ENCODE data around the gene TBCEL.
"Not testable (repeated sequence)": the region's sequence is repeated elsewhere in the genome, so short reads cannot be mapped to it uniquely, and the experiment has no call there.

TBCEL gene

DNA sequence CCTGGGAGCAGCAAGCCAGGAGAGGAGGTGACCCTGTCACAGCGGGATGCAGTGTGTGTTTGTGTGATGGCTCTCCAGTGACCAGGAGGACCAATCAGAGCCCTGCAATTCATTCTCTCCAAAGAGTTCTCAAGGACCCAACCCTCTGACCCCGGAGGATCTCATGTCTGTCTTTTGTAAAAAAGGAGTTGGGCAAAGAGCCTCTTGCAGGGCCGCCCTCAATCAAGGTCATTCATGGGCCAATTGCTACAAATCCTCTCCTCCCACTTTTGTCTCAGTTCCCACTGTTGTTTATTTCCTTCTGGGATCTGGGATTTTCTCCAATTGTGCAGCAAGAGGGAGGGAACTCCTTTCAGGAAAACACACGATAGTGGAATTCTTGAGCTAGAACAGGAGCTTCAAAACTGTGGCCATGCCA lies 81.2 kb downstream of the TBCEL start:
- DNase-seq (ENCODE audit: low read depth in 2 of 3, low spot score in 1 of 3) = no peak

DNA sequence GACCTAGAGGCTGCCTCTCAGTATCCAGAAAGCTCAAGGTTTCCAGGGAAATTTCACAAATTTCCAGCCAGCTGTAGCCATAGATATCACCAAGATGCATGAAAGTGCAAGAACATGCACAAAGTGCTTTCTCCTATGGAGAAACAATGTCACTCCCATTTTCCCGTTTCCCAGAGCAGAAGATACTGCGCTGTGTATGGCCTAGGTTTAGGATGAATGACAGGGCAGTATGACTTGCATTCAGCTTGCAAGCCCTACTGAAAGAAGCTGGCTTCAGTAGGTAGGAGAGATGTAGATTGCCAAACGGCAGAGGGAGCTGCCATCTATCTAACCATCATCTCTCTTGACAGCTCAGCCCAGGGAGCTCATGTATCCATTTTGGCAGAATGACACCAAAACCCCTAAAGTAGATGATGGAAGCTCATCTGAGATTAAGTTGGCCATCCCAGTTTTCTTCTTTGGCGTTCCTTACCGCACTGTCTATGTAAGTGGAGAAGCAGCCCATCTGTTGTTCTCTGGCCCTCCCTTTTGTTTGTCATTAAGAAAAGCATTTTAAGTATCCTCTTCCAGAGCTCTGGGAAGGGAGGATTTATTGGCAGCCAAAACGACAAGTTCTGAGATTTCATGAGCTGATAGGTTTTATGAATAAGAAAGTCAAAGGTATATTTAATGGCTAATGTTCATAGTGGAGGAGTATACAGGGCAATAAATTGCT lies 81.7 kb downstream of the TBCEL start:
- DNase-seq (ENCODE audit: low read depth in 2 of 3, low spot score in 1 of 3) = no peak

DNA sequence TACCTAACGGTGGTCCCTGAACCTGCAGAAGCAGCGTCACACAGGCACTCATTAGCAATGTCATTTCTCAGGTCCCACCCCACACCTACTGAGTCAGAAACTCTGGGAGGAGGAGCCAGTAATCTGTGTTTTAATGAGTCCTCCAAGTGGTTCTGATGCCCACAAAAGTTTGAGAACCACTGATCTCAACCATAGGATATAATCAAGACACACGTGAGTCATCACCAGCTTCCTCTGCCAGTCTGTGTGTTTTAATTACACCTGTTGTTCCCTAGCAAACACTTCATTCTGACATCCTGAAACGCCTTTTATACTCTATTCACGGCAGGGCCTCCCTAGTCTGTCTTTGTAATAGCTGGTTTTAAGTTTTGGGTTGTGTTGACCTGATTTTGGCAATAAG lies 82.9 kb downstream of the TBCEL start:
- DNase-seq (ENCODE audit: low read depth in 2 of 3, low spot score in 1 of 3) = no peak

DNA sequence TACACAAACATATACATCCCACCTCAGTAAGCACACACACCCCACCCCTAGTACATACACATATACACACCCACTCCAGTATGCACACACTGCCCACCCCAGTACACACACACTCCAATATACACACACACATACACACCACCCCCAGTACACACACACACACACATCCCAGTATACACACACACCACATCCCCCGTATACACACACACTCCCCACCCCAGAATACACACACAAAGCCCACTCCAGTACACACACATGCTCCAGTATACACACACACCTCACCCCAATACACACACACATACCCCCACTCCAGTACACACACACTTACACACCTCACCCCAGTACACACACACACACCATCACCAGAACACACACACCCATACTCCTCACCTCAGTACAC lies 84.5 kb downstream of the TBCEL start:
- DNase-seq (ENCODE audit: low read depth in 2 of 3, low spot score in 1 of 3) = no peak

DNA sequence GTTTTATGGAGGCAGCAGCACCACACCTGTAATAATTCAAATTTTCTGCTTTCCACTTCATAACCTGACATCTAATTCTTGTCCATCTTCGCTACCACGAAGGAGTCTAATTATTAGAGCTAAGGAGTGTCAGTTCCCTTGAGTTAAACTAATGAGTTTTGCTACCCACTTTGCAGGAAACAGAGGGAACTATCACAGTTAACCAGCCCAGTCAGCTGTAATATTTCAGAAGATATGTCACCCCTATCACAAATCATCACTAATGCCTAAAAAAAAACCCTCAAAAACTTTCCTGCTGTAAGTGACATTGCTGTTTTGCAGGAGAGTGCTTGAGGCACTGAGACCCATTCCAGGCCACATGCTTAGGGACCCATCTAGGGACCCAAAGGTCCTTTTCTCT lies 85.6 kb downstream of the TBCEL start:
- no peak for DNase-seq (ENCODE audit: low read depth in 2 of 3, low spot score in 1 of 3)

DNA sequence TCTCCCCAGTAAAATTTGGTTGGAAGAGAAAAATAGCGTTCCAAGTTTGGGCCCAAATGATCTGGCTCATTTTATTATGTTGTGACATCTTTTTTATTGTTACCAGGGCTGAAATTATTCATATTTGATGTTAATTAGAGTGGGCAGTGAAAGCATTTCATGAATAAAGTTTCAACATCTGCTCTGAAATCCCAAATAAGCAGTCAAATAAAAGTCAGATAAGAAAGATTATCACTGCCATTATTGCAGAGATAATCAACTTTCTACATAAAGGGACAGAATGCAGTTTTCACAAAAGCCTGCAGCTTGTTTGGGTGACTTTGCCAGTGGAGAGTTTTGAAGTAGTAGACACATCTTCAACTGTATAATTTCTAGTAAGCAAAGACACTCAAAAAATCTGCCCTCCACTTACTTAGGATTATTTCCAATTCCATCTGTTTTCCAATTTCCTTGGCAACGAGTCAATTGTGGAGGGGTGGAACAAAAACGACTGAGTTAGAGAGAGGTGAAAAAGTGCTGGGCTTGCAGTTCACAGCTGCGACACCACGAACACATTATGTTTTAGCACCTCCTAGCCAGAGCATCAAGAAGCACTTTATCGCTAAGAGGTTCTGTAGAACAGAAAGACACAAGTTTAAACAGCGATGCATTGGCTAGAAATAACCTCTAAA lies 86.1 kb downstream of the TBCEL start:
- DNase-seq (ENCODE audit: low read depth in 2 of 3, low spot score in 1 of 3) = no peak

DNA sequence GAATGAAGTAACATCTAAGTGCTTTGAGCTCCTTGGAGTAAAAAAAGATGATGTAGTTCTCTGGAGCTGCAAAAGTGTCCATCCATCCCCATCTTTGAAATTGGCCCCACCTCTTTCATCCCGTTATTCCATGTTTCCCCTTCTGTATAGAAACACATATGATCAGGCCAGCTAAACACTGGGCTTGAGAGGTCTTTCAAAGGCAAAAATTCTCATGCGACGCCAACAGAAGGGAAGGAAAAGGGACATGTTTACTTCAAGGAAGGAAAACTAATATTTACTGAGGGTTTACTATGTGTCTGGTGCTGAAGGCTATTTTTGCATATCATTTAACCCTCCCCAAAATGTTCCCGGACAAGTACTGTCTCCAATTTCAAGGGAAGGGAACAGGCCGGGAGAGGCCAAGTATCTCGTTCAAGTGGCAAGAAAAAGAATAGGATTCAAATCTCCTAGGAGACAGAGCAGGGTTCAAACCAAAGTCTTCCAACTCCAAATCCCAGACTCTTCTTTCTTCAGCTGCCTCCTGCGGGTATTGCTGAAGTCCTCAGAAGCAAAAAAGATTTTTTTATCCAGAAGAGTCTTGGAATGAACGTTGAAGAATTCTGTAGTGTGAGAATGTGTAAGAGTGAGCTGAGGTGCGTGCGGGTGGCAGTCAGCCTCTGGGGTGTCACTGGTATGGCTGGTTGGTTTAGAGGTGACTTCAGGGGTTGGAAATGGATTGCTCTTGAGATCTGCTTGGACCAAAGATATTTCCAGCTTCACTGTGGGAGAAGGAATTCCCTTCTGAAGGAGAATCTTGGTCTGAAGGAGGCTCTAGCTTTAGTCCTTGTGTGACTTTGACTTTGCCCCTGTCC lies 87.2 kb downstream of the TBCEL start:
- DNase-seq (ENCODE audit: low read depth in 2 of 3, low spot score in 1 of 3) = no peak

DNA sequence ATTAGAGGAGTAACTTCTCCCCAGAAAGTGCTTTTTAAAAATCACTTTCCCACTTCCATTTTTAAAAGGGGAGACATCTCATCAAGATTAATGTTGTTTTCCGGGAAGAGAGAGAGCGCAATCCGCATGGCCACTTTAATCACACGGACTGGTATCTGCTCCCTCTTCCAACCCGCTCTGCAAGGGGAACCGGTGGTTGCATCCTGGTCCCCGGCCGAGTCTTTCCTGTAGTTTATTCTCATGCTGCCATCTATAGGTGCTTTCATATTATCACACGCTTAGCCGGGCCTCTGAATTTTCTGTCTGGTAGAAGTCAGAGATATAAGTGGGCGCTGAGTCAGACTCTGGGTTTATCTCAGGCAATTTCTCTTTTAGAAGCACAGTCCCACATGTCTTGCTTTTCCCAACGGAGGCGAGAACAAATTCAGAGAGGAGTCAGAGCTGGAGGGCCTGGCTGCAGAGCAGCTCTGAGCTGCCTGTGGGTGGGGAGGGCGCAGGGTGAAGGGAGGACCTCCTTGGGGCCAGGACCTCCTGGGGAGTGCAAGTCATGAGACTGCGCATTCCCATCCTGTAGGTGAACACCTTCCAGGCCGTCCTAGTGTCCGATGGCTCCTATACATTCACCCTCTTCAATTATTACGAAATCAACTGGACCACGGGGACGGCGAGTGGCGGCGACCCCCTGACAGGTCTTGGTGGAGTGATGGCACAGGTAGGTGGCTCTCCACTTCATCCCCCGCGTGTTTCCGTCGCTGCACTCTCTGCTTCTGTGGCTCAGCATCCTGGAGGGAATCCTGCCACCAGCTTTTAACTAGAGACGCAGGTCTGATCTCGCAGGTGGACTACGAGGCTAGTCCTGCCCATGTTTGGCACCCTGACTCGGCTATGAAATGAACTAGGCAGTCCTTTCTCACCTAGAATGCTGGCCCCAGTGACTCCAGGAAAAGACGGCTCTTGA lies 88.9 kb downstream of the TBCEL start:
- DNase-seq (ENCODE audit: low read depth in 2 of 3, low spot score in 1 of 3) = peak; percentile 15 to 27 (median 16)

DNA sequence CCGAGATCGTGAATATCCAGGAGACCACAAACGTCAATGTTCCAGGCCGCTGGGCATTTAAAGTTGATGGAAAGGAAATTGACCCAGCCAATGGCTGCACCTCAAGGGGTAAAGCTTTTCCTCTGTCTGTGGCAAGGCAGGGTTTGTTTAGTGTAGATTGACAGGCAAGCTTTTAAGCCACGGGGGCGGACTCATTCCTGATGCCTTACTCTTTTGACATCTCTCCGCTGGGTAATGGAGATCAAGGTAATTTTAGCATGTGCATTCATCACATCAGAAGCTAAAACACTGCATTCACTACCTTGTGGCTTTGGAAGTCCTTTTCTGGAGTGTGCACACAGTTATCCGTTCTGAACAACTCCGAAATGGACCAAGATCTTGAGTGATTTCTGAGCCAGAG lies 89.7 kb downstream of the TBCEL start:
- no peak for DNase-seq (ENCODE audit: low read depth in 2 of 3, low spot score in 1 of 3)

DNA sequence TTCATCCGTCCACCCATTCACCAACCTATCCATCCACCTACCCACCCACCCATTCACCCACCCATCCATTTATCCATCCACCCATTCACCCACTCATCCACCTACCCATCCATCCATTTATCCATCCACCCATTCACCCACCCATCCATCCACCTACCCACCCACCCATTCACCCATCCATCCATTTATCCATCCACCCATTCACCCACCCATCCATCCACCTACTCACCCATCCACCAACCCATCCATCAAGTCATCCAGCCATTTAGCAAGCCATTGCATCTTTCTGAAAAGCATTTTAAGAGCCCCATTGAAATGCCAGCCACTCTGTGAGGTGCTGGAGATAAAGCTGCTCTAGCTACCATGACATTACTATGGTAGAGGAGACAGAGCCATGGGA lies 91.1 kb downstream of the TBCEL start:
- not testable (repeated sequence) for DNase-seq (ENCODE audit: low read depth in 2 of 3, low spot score in 1 of 3)

DNA sequence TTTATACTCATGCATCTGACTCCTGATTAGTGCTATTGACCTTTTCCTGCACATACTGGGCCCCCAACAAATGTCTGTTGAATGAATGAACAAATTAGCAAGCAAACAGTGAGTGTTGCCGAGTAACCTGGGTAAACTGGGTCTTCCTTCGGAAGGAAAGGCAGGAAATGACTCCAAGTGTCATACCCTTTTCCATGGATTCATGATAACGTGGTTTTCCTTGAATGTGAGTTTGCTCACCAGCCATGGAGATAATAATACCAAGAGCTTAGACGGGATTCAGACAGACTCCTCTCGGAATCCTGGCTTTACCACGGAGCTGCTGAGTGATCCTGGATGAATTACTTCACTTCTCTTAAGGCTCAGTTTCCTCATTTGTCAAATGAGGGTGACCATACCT lies 93.9 kb downstream of the TBCEL start:
- DNase-seq (ENCODE audit: low read depth in 2 of 3, low spot score in 1 of 3) = no peak

DNA sequence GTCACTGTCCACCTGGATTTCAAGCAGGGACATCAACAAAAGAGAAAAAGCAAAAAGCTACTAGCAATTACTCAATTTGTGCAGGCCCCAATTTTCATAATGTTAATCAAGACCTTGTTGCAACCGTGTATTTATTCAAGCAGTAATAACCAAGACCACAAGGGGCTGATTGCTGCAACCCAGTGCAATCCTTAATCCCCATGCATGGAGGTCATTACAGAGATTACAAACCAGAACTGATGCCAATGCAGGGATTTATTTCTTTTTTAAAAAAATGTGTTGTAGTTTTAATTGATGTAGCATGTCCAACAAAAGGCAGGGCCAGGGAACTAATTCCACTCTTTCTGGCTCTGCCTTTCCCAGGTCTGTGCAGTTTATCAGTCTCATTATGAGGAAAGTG lies 95.5 kb downstream of the TBCEL start:
- no peak for DNase-seq (ENCODE audit: low read depth in 2 of 3, low spot score in 1 of 3)

DNA sequence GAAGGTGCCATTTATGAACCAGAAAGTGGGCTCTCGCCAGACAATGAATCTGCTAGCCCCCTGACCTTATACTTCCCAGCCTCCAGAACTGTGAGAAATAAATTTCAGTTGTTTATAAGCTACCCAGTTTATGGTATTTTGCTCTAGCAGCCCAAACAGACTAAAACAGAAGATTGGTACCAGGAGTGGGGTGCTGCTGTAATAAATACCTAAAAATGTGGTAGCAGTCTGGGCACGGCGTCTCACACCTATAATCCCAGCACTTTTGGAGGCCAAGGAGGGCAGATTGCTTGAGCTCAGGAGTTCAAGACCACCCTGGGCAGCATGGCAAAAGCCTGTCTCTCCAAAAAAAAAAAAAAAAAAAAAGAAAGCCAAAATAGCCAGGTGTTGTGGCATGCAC lies 98.4 kb downstream of the TBCEL start:
- DNase-seq (ENCODE audit: low read depth in 2 of 3, low spot score in 1 of 3) = no peak

DNA sequence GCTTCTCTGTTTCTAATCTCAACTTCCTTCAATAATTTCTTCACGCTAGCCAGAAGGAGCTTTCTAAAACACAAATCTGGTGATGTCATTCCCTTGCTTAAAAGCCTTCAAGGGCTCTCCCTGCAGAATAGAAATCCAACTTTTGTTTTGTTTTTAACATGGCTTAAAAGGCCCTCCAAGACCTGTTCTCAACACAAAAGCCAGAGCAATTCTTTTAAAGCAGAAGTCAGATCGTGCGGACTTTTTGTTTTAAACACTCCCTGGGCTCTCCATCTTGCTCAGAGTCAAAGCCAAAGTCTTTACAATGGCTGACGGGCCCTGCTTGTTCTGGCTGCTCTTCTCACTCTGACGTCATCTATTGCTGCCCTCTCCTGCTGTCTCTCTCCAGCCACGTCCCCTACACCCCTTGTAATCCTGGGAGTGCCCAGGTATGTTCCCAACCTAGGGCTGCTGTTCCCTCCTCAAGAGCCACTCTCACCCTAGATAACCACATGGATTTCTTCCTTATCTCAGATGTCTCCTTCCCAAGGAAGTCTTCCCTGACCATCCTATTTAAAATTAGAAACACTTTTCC lies 99.7 kb downstream of the TBCEL start:
- no peak for DNase-seq (ENCODE audit: low read depth in 2 of 3, low spot score in 1 of 3)

DNA sequence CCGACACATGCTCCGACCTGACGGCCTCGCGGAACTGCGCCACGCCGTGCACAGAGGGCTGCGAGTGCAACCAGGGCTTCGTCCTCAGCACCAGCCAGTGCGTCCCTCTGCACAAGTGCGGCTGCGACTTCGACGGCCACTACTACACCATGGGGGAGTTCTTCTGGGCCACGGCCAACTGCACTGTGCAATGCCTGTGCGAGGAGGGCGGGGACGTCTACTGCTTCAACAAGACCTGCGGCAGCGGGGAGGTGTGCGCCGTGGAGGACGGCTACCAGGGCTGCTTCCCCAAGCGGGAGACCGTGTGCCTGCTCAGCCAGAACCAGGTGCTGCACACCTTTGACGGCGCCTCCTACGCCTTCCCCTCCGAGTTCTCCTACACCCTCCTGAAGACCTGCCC lies 103.9 kb downstream of the TBCEL start:
- no peak for DNase-seq (ENCODE audit: low read depth in 2 of 3, low spot score in 1 of 3)

DNA sequence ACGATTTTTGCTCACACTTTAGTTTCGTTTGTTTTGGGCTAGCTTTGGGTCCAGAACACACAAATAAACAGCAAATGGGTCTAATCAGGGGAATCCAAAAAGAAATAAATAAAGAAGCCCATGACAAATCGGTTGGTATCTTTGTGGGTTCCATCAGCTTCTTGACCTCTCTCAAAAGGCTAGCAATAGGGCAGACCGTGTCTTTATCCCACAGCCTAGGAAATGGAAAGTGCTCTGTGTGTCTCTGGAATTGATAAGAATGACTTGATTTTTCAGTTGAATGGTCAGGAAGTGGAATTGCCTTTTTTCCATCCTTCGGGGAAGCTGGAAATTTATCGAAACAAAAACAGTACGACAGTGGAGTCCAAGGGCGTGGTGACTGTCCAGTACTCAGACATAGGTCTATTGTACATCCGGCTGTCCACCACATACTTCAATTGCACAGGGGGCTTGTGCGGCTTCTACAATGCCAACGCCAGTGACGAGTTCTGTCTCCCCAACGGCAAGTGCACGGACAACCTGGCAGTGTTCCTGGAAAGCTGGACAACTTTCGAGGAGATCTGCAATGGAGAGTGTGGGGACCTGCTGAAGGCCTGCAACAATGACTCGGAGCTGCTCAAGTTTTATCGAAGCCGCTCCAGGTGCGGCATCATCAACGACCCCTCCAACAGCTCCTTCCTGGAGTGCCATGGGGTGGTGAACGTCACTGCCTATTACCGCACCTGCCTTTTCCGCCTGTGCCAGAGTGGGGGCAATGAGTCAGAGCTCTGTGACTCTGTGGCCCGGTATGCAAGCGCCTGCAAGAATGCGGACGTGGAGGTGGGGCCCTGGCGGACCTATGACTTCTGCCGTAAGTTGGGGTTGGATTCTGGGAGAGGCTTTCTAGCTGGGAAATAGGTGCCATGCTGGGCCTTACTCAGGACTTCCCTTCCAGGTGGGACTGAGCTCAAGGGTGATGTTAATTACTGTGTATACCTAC lies 105.7 kb downstream of the TBCEL start:
- no peak for DNase-seq (ENCODE audit: low read depth in 2 of 3, low spot score in 1 of 3)

DNA sequence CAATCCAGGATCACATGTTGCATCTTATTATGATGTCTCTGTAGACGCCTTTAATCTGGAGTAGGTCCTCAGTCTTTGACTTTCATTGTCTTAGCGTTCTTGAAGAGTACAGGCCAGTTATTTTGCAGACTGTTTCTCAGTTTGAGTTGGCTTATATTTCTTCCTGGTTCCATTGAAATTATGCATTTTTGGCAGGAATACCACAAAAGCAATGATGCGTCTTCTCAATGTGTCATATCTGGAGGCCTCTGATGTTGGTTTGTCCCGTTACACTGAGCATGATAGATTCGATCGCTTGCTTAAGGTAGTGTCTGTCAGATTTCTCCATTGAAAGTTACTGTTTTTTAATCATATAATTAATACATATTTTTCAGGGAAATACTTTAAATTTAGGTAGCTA lies 107.8 kb downstream of the TBCEL start:
- DNase-seq (ENCODE audit: low read depth in 2 of 3, low spot score in 1 of 3) = no peak

DNA sequence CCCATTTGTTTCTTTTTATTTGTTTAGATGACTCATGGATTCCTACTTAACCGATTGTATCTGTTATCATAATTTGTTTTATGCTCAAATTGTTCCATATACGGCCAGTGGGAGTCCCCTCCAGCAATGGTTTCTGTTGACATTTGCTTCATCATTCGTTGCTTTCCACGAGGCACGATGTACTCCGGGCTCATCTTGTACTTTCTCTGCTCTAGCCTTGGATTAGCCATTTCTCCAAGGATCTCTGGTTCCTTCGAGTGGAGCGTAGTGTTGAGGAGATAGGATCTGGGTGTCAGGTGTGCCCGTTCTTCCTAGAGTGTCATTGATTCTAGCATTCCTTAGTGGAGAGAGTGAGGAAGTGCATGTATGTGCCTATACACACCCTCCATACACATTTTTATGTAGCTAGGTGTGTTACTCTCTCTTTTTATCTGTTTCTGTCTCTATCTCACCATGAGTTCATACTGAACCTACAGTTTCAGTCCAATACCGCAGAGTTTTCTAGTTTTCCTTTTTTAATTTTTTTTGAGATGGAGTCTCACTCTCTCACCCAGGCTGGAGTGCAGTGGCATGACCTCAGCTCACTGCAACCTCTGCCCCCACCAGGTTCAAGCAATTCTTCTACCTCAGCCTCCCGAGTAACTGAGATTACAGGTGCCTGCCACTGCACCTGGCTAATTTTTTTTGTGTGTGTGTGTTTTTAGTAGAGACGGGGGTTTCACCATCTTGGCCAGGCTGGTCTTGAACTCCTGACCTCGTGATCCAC lies 108.5 kb downstream of the TBCEL start:
- no peak for DNase-seq (ENCODE audit: low read depth in 2 of 3, low spot score in 1 of 3)

All from stimulated activated CD4-positive, alpha-beta T cell treated with anti-CD3 and anti-CD28 coated beads, Interleukin-12 subunit alpha, Interleukin-12 subunit beta, amount 100 ng/mL, for 48 hours (primary cell).